ENCODE results near the gene FEZF1. TPM values are rescaled to one million over a fixed set of nuclear protein-coding genes. Genes with fewer than 3 reads are reported as not detected.

Gene FEZF1
- total and polyA plus RNA-seq, 2 of the 13 experiments (the other 11 are each of a cell fraction or from before 2014, with no cell fraction given), result not detected

DNA sequence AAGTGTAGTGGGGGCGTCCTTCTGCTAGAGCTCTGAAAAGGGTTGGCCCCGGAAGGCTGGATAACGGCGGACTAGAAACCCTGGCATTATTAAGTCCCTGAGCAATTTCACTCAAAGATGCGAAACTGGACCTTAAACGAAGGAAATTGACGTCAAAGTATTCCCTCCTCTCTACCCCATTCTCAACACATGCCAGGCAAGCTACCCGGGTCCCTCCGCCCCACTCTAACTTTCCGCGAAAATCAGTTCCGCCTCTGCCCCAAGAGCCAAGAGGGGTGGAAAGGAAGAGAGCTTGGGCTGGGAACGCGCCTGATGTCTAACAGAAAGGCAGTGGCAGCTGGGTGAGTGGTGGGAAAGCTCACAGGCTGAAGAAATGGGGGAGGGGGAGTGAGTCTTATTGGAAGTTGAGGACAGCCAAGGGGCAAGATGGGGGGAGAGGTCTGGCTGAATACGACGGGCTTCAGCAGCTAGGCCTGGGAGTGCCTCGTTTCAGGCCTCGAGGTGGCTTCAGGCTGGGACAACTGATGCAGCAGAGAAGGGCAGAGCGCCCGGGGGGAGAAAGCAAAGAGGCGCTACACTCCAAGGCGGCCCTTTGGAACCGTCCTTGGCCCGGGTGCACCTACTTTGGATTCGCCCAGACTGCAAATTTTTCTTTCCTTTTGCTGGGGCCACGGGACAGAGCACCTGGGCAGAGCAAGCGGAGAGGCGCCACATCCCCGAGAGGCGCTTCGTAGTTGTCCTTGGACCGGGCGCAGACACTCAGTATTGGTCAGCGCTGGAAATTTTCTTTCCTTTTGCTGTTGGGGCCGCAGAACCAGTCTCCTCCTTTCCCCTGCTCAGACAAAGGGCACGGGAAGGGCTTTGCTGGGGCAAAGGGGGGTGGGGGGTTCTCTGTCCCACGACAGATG lies 2.0 kb upstream of the FEZF1 start (continued):
- TF ChIP-seq, protein P1, sequence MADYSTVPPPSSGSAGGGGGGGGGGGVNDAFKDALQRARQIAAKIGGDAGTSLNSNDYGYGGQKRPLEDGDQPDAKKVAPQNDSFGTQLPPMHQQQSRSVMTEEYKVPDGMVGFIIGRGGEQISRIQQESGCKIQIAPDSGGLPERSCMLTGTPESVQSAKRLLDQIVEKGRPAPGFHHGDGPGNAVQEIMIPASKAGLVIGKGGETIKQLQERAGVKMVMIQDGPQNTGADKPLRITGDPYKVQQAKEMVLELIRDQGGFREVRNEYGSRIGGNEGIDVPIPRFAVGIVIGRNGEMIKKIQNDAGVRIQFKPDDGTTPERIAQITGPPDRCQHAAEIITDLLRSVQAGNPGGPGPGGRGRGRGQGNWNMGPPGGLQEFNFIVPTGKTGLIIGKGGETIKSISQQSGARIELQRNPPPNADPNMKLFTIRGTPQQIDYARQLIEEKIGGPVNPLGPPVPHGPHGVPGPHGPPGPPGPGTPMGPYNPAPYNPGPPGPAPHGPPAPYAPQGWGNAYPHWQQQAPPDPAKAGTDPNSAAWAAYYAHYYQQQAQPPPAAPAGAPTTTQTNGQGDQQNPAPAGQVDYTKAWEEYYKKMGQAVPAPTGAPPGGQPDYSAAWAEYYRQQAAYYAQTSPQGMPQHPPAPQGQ (CRISPR knock-in tag; IDR thresholded peaks at IDR 0.05; ENCODE audit: borderline replicate concordance), result no peak
- TF ChIP-seq ZNF883 (CRISPR knock-in tag; IDR thresholded peaks at IDR 0.05; ENCODE audit: not compliant biosample characterization) (no peak), HIVEP1 (CRISPR knock-in tag; IDR thresholded peaks at IDR 0.05) (no peak), PHB2 (IDR thresholded peaks at IDR 0.05; ENCODE audit: partially characterized antibody) (no peak), JUN (CRISPR knock-in tag; IDR thresholded peaks at IDR 0.05) (no peak), ZFYVE20 (CRISPR knock-in tag; IDR thresholded peaks at IDR 0.05; ENCODE audit: borderline replicate concordance, low read depth) (no peak), RBFOX2 (IDR thresholded peaks at IDR 0.05; ENCODE audit: low read depth, low read length) (no peak), ZNF773 (CRISPR knock-in tag; IDR thresholded peaks at IDR 0.05; ENCODE audit: borderline replicate concordance) (no peak), SCMH1 (CRISPR knock-in tag; IDR thresholded peaks at IDR 0.05; ENCODE audit: borderline replicate concordance) (no peak)
- TF ChIP-seq, protein P2, sequence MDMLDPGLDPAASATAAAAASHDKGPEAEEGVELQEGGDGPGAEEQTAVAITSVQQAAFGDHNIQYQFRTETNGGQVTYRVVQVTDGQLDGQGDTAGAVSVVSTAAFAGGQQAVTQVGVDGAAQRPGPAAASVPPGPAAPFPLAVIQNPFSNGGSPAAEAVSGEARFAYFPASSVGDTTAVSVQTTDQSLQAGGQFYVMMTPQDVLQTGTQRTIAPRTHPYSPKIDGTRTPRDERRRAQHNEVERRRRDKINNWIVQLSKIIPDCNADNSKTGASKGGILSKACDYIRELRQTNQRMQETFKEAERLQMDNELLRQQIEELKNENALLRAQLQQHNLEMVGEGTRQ (IDR thresholded peaks at IDR 0.05; ENCODE audit: low read depth, low read length), result no peak
- TF ChIP-seq, protein P2 (CRISPR knock-in tag; IDR thresholded peaks at IDR 0.05; ENCODE audit: borderline replicate concordance), result no peak

Measured in HepG2 (cell line).